Neuron (in vitro differentiated cells): ENCODE measurements around the gene ADGRB3.

Source experiments
- H2AFZ ChIP-seq: one replicate; pipeline ENCODE4 v1.6.1; 2013; ENCODE audit warnings: low read depth, mild to moderate bottlenecking, inconsistent platforms, low read length, moderate library complexity
- H3K27me3 ChIP-seq: one replicate; pipeline ENCODE4 v1.6.1; 2013; ENCODE audit warnings: low read length; ENCODE audit not compliant: insufficient read depth
- H3K36me3 ChIP-seq: one replicate; pipeline ENCODE4 v1.6.1; 2013; ENCODE audit warnings: low read length; ENCODE audit not compliant: insufficient read depth
- H3K4me1 ChIP-seq: one replicate; pipeline ENCODE4 v1.6.1; 2013; ENCODE audit warnings: low read length; ENCODE audit not compliant: insufficient read depth
- H3K4me3 ChIP-seq: 2 replicates; pipeline ENCODE4 v1.5.1; 2013; ENCODE audit warnings: mild to moderate bottlenecking, low read length, moderate library complexity
- H3K9me3 ChIP-seq: one replicate; pipeline ENCODE4 v1.6.1; 2013; ENCODE audit warnings: low read length

ADGRB3 gene

GRCh38 chr6:69383627-69384026 is 748.5 kb downstream of the ADGRB3 start:
- Histone ChIP-seq H2AFZ (no peak overlapping the region), H3K27me3 (no peaks in the 10 kb centered on the region), H3K4me3 (no peak overlapping the region), H3K9me3 (no peaks in the 10 kb centered on the region), H3K4me1 (peaks cover 6% of the 10 kb centered on the region), H3K36me3 (no peaks in the 10 kb centered on the region)

- Histone ChIP-seq H3K27me3 (no peaks in the 10 kb centered on the region), H3K4me3 (no peak overlapping the region), H3K36me3 (peaks cover 4% of the 10 kb centered on the region), H3K4me1 (peaks cover 6% of the 10 kb centered on the region), H2AFZ (no peak overlapping the region), H3K9me3 (no peaks in the 10 kb centered on the region)
Observed at GRCh38 chr6:69386426-69386825, 751.3 kb downstream of the ADGRB3 start.

DNA sequence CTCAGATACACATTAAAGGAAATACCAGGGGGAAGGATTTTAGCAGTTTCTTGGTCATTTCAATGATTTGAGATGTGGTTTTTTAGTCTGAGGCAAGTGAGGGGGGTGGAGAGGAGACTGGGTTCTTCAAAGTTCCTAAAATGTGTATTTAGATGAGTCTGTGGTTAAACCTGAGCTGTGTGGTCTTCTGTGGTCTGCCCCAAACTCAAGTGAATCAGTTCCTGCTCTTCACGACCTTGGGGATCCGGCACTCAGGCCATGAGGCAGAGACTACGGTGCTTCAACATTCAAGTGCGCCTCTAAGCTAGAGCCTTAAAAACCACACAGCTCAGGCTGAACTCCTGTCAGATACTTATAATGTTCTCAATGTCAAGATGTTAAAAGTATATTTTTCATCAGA is 755.0 kb downstream of the ADGRB3 start:
- Histone ChIP-seq H2AFZ (no peak overlapping the region), H3K9me3 (no peaks in the 10 kb centered on the region), H3K27me3 (no peaks in the 10 kb centered on the region), H3K36me3 (peaks cover 4% of the 10 kb centered on the region), H3K4me1 (peaks cover 6% of the 10 kb centered on the region), H3K4me3 (no peak overlapping the region)

DNA sequence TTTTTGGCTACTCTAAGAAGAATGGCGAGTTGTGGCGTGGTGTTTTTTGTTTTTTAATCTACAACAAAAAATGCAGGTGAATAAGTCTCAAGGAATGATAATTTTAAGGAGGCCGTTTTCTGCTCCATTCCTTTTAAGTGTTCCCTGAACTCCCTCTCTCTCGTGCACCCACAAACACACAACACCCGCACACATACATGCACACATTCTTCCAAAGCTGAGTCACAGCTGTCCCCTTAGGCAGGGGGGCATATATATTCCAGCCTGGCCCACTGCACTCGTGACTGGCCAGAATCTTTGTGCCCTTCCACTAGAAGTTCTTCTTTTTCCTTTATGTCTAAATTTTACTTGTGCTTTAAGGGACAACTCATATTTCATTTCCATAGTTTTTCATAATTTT is 756.0 kb downstream of the ADGRB3 start:
- Histone ChIP-seq H3K4me3 (no peak overlapping the region), H3K36me3 (peaks cover 4% of the 10 kb centered on the region), H2AFZ (no peak overlapping the region), H3K4me1 (no peaks in the 10 kb centered on the region), H3K9me3 (no peaks in the 10 kb centered on the region), H3K27me3 (no peaks in the 10 kb centered on the region)

GRCh38 chr6:69392745-69393144 is 757.7 kb downstream of the ADGRB3 start:
- Histone ChIP-seq H3K4me1 (no peaks in the 10 kb centered on the region), H3K36me3 (peaks cover 4% of the 10 kb centered on the region), H3K4me3 (no peak overlapping the region), H2AFZ (no peak overlapping the region), H3K27me3 (no peaks in the 10 kb centered on the region), H3K9me3 (no peaks in the 10 kb centered on the region)

DNA sequence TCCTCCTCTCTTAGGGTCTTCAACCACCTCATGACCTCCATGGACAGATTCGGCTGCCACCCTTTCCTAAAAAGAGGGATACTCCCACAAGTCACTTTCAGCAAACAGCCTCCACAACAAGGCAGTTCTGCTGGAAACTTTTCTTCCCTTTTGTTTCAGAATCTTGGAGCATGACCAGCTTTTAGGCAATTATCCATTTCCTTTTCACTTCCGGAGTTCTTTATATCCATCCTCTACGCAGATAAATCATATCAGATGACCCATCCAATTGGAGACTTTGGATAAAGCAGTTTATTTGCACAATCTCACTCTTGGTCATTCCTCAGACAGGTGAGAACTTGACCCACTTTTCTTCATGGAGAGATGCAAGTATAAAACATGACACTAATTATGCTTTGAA is 763.2 kb downstream of the ADGRB3 start:
- H3K36me3 ChIP-seq: no peaks in the 10 kb centered on the region
- no peak overlapping the region for H3K4me3 ChIP-seq
- H3K9me3 ChIP-seq: no peaks in the 10 kb centered on the region
- H3K27me3 ChIP-seq: no peaks in the 10 kb centered on the region
- no peaks in the 10 kb centered on the region for H3K4me1 ChIP-seq
- no peak overlapping the region for H2AFZ ChIP-seq

DNA sequence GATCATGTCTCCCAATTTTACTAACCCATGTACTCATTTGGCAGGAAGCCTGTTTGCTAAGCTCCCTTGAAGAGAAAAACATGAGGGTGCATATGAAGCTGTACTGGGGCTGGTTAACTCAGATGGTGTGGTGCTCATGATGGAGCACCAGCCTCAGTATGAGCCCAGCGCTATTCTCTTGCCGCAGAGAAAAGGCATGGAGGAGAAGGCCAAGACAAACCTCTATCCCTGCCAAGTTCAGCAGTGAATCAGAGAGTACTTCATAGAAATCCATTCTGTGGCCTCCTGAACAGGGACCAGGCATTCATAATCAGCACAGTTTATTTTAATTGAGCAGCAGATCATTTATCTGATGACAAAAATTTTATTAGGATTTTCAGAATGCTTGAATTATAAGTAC is 763.6 kb downstream of the ADGRB3 start:
- H3K4me1 ChIP-seq: no peaks in the 10 kb centered on the region
- no peaks in the 10 kb centered on the region for H3K9me3 ChIP-seq
- H2AFZ ChIP-seq: no peak overlapping the region
- H3K27me3 ChIP-seq: no peaks in the 10 kb centered on the region
- no peaks in the 10 kb centered on the region for H3K36me3 ChIP-seq
- no peak overlapping the region for H3K4me3 ChIP-seq

DNA sequence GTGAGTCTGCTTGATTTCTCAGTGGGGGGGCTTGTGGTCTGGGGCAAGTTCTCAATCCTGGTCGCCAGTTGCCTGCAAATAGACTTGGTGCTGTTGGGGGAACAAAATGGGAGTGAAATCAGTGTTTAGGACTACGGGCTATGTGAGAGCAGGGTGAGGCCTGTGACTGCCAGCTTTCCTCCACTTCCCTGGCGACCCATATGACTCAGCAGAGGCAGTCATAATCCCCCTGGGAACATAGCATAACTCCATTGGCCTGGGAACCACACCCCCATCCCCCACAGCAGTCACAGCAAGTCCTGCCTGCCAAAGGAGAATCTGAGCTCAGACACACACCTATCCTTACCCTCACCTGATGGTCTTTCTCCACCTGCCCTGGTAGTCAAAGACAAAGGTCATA is 773.8 kb downstream of the ADGRB3 start:
- Histone ChIP-seq H3K4me3 (no peak overlapping the region), H3K9me3 (no peaks in the 10 kb centered on the region), H3K36me3 (no peaks in the 10 kb centered on the region), H3K27me3 (no peaks in the 10 kb centered on the region), H3K4me1 (no peaks in the 10 kb centered on the region), H2AFZ (no peak overlapping the region)

DNA sequence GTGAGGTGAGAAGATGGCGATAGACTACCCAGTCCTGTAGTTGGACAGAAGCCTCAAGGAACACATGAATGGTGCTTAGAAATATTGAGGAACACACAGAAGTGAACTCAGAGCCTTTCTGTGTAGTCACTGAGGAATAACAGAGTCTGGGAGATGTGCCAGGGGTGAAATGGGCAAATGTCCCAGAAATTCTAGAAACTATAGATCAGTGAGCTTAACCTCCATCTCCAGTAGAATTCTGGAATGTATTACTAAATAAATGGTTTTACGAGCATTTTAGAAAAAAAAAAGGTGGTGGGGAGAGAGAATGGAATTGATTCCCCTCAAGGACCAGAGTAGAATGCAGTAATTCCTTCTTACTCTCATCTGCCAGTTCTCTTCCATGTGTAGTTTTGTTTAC is 781.7 kb downstream of the ADGRB3 start:
- no peak overlapping the region for H3K4me3 ChIP-seq
- peaks cover 2% of the 10 kb centered on the region for H3K4me1 ChIP-seq
- H3K36me3 ChIP-seq: no peaks in the 10 kb centered on the region
- no peaks in the 10 kb centered on the region for H3K27me3 ChIP-seq
- H2AFZ ChIP-seq: no peak overlapping the region
- no peaks in the 10 kb centered on the region for H3K9me3 ChIP-seq

GRCh38 chr6:69421269-69421668 is 786.2 kb downstream of the ADGRB3 start:
- H3K4me1 ChIP-seq: peaks cover 34% of the 10 kb centered on the region
- no peak overlapping the region for H2AFZ ChIP-seq
- no peak overlapping the region for H3K4me3 ChIP-seq
- no peaks in the 10 kb centered on the region for H3K36me3 ChIP-seq
- no peaks in the 10 kb centered on the region for H3K9me3 ChIP-seq
- H3K27me3 ChIP-seq: no peaks in the 10 kb centered on the region

DNA sequence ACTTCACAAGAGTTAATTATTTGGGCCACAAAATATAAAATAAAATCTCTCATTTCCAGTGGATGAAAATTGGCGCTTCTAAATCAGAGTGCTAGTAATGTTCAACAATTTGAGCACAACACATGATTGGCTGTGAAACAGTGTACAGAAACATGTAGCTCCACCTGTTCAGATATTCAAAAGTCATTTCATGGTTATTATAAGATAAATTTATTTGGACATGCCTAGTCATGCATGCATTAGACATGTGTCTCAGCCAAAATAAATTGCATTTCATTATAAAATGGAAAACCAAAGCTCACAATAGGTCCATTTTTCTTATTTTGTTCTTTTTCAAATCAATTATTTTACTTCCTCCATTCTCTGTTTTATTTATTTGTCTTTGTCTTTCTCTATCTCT is 786.9 kb downstream of the ADGRB3 start:
- Histone ChIP-seq H3K4me3 (no peak overlapping the region), H3K27me3 (no peaks in the 10 kb centered on the region), H3K4me1 (peaks cover 34% of the 10 kb centered on the region), H3K9me3 (no peaks in the 10 kb centered on the region), H3K36me3 (no peaks in the 10 kb centered on the region), H2AFZ (no peak overlapping the region)

- Histone ChIP-seq H3K36me3 (no peaks in the 10 kb centered on the region), H3K27me3 (no peaks in the 10 kb centered on the region), H2AFZ (no peak overlapping the region), H3K9me3 (no peaks in the 10 kb centered on the region), H3K4me3 (no peak overlapping the region), H3K4me1 (peaks cover 34% of the 10 kb centered on the region)
Observed at GRCh38 chr6:69422475-69422874, 787.4 kb downstream of the ADGRB3 start.

DNA sequence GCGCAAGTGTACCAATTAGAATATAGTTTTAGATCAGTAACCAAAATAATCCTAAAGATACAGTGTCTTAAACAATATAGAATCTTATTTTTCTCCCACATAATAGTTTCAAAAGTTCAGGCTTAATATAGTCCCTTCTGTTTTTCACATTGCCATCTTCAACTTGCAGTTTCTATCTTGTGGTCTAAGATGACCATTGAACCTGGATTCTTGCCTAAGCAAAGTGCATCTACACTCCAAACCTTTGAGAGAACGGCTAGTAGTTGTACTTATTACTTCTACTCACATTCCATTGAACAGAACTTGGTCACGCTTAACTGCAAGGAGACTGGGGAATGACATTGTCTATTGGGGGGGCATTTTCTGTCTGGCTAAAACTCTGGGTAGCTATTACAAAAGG is 788.7 kb downstream of the ADGRB3 start:
- H3K9me3 ChIP-seq: no peaks in the 10 kb centered on the region
- H3K4me3 ChIP-seq: no peak overlapping the region
- no peaks in the 10 kb centered on the region for H3K27me3 ChIP-seq
- H3K4me1 ChIP-seq: peaks cover 34% of the 10 kb centered on the region
- H3K36me3 ChIP-seq: no peaks in the 10 kb centered on the region
- no peak overlapping the region for H2AFZ ChIP-seq

GRCh38 chr6:69424581-69424980 is 789.5 kb downstream of the ADGRB3 start:
- H2AFZ ChIP-seq: no peak overlapping the region
- H3K27me3 ChIP-seq: no peaks in the 10 kb centered on the region
- peaks cover 34% of the 10 kb centered on the region for H3K4me1 ChIP-seq
- no peak overlapping the region for H3K4me3 ChIP-seq
- H3K36me3 ChIP-seq: no peaks in the 10 kb centered on the region
- no peaks in the 10 kb centered on the region for H3K9me3 ChIP-seq
